Measurements from ENCODE around the gene HAT1. TPM values are rescaled to one million over a fixed set of nuclear protein-coding genes. Genes with fewer than 3 reads are reported as not detected.

HAT1 gene
- total RNA-seq, 3 donors from 2014 or later, result 22.2 to 30.9 (median 30.5) TPM

- no peaks in the 10 kb centered on the region for H3K9me3 ChIP-seq
- ATAC-seq, result no peak
- DNase-seq, result no peak
These were observed 43.0 kb downstream of the HAT1 start for GRCh38 chr2:171965238-171965637.

GRCh38 chr2:171965661-171966060 is 43.4 kb downstream of the HAT1 start:
- no peak for ATAC-seq
- intact Hi-C loops (cut with DNase I, micrococcal nuclease), result no loop called here
- Histone ChIP-seq H3K4me3 (no peak overlapping the region), H3K4me1 (ENCODE audit: low read depth) (no peaks in the 10 kb centered on the region), H3K36me3 (ENCODE audit: low read depth) (no peaks in the 10 kb centered on the region), H3K9me3 (no peaks in the 10 kb centered on the region)
- no peak for TF ChIP-seq CTCF (IDR thresholded peaks at IDR 0.05)
- no peak for DNase-seq

More at GRCh38 chr2:171965238-171965637, 43.0 kb downstream of the HAT1 start:
- no peak for TF ChIP-seq CTCF (IDR thresholded peaks at IDR 0.05)
- Histone ChIP-seq H3K4me3 (no peak overlapping the region), H3K4me1 (ENCODE audit: low read depth) (no peaks in the 10 kb centered on the region), H3K36me3 (ENCODE audit: low read depth) (no peaks in the 10 kb centered on the region)
- intact Hi-C loops (cut with DNase I, micrococcal nuclease), result no loop called here

- Histone ChIP-seq H3K4me3 (no peak overlapping the region), H3K4me1 (ENCODE audit: low read depth) (no peaks in the 10 kb centered on the region), H3K9me3 (no peaks in the 10 kb centered on the region), H3K36me3 (ENCODE audit: low read depth) (no peaks in the 10 kb centered on the region)
- DNase-seq (no peak), ATAC-seq (no peak)
- intact Hi-C loops (cut with DNase I, micrococcal nuclease), result no loop called here
- TF ChIP-seq CTCF (IDR thresholded peaks at IDR 0.05), result no peak
These were observed 44.0 kb downstream of the HAT1 start for GRCh38 chr2:171966235-171966634.

GRCh38 chr2:171966688-171967087 is 44.4 kb downstream of the HAT1 start:
- ATAC-seq (no peak), DNase-seq (no peak)
- TF ChIP-seq CTCF (IDR thresholded peaks at IDR 0.05), result no peak
- no peaks in the 10 kb centered on the region for H3K4me1 ChIP-seq (ENCODE audit: low read depth)
- no peaks in the 10 kb centered on the region for H3K9me3 ChIP-seq
- intact Hi-C loops (cut with DNase I, micrococcal nuclease), result no loop called here
- no peak overlapping the region for H3K4me3 ChIP-seq
- no peaks in the 10 kb centered on the region for H3K36me3 ChIP-seq (ENCODE audit: low read depth)

GRCh38 chr2:171968509-171968908 is 46.2 kb downstream of the HAT1 start:
- ATAC-seq, result no peak
- Histone ChIP-seq H3K36me3 (ENCODE audit: low read depth) (no peaks in the 10 kb centered on the region), H3K4me3 (no peak overlapping the region), H3K4me1 (ENCODE audit: low read depth) (no peaks in the 10 kb centered on the region), H3K9me3 (no peaks in the 10 kb centered on the region)
- intact Hi-C loops (cut with DNase I, micrococcal nuclease), result no loop called here
- TF ChIP-seq CTCF (IDR thresholded peaks at IDR 0.05), result no peak
- DNase-seq, result no peak

- no peak for ATAC-seq
- Histone ChIP-seq H3K4me3 (no peak overlapping the region), H3K4me1 (ENCODE audit: low read depth) (no peaks in the 10 kb centered on the region), H3K9me3 (no peaks in the 10 kb centered on the region), H3K36me3 (ENCODE audit: low read depth) (no peaks in the 10 kb centered on the region)
- no peak for DNase-seq
- intact Hi-C loops (cut with DNase I, micrococcal nuclease), result no loop called here
- no peak for TF ChIP-seq CTCF (IDR thresholded peaks at IDR 0.05)
These were observed 50.2 kb downstream of the HAT1 start for GRCh38 chr2:171972329-171972982.
